K562 (cell line): ENCODE results near the gene CNGB1. TPM values are rescaled to one million over a fixed set of nuclear protein-coding genes. Genes with fewer than 3 reads are reported as not detected.
A peak's percentile ranks its signal among the peaks of the same experiment; 100 is the strongest.

Experiments
- ATF1 ChIP-seq, 2 experiments: fragments of 450-650 bp in 1 of 2; IDR thresholded peaks; 2 replicates each; pipeline ENCODE4 v1.6.1; 2016; ENCODE audit warnings: missing compliant biosample characterization in 1 of 2, missing genetic modification characterization in 1 of 2
- CHD2 ChIP-seq: IDR thresholded peaks from 2 replicates; pipeline ENCODE4 v1.6.1; 2011; ENCODE audit warnings: low read depth, low read length
- EP400 ChIP-seq: fragments of 450-650 bp; IDR thresholded peaks from 2 replicates; pipeline ENCODE4 v1.6.1; 2017; ENCODE audit warnings: antibody characterized with exemption, mild to moderate bottlenecking, moderate library complexity
- HCFC1 ChIP-seq: IDR thresholded peaks from 2 replicates; pipeline ENCODE4 v1.6.1; 2012; ENCODE audit warnings: low read depth, low read length, improper control_type of control experiment
- L3MBTL2 ChIP-seq: fragments of 450-650 bp; IDR thresholded peaks from 2 replicates; pipeline ENCODE4 v1.6.1; 2016; ENCODE audit warnings: mild to moderate bottlenecking, moderate library complexity
- MYC ChIP-seq, 2 experiments: fragments of 250-450 bp in 1 of 2; sonication (Bioruptor Pico) in 1 of 2; IDR thresholded peaks; 2 replicates each; pipeline versions ENCODE4 v1.5.1 to v1.6.1; 2012 to 2021; ENCODE audit warnings: low read depth in 2 of 2, borderline replicate concordance in 1 of 2, improper control_type of control experiment in 1 of 2, low read length in 1 of 2, mild to moderate bottlenecking in 1 of 2, moderate library complexity in 1 of 2
- NBN ChIP-seq: fragments of 450-650 bp; IDR thresholded peaks from 2 replicates; pipeline ENCODE4 v1.6.1; 2016; ENCODE audit warnings: low read depth, mild to moderate bottlenecking
- PCBP1 ChIP-seq: fragments of 200-400 bp; formaldehyde crosslinking; IDR thresholded peaks from 2 replicates; pipeline ENCODE4 v1.6.1; 2018; ENCODE audit warnings: mild to moderate bottlenecking, low read depth, low read length; ENCODE audit not compliant: poor library complexity, severe bottlenecking
- PML ChIP-seq: IDR thresholded peaks from 2 replicates; pipeline ENCODE4 v1.6.1; 2012; ENCODE audit warnings: low read length, inconsistent platforms
- RBM39 ChIP-seq: fragments of 200-400 bp; formaldehyde crosslinking; optimal IDR thresholded peaks from 2 replicates; pipeline ENCODE3; 2018; ENCODE audit warnings: low read depth, low read length
- SP1 ChIP-seq: sonication (generic); formaldehyde crosslinking; IDR thresholded peaks from 2 replicates; pipeline ENCODE4 v1.8.1; 2022; ENCODE audit warnings: mild to moderate bottlenecking, missing genetic modification reagents
- SUPT5H ChIP-seq: fragments of 450-650 bp; IDR thresholded peaks from 2 replicates; pipeline ENCODE4 v1.6.1; 2016
- TFAM ChIP-seq: fragments of 250-450 bp; sonication (Bioruptor Pico); conservative IDR thresholded peaks from 2 replicates; pipeline ENCODE4 v1.5.0; 2021; ENCODE audit warnings: mild to moderate bottlenecking, moderate library complexity
- YY1 ChIP-seq, 3 experiments: IDR thresholded peaks; 2 replicates each; pipeline ENCODE4 v1.6.1; 2011; ENCODE audit warnings: low read length in 2 of 3, mild to moderate bottlenecking in 2 of 3, moderate library complexity in 2 of 3, borderline replicate concordance in 1 of 3, control low read depth in 1 of 3, low read depth in 1 of 3; ENCODE audit not compliant: insufficient read depth in 3 of 3, insufficient replicate concordance in 2 of 3, control insufficient read depth in 1 of 3, insufficient read length in 1 of 3; ENCODE audit errors: extremely low read depth in 1 of 3
- ZBTB7A ChIP-seq: IDR thresholded peaks from 2 replicates; pipeline ENCODE4 v1.6.1; 2011; ENCODE audit warnings: low read depth, mild to moderate bottlenecking, low read length, moderate library complexity, borderline replicate concordance; ENCODE audit not compliant: control insufficient read depth
- ZNF408 ChIP-seq: fragments of 250-450 bp; sonication (Bioruptor Pico); IDR thresholded peaks from 2 replicates; pipeline ENCODE4 v1.4.0; 2020; ENCODE audit warnings: low read depth, mild to moderate bottlenecking, moderate library complexity
- ZNF57 ChIP-seq: fragments of 450-650 bp; formaldehyde crosslinking; IDR thresholded peaks from 2 replicates; pipeline ENCODE4 v1.4.0; 2020; ENCODE audit warnings: mild to moderate bottlenecking, moderate library complexity
- polyA plus RNA-seq, 8 experiments: library from polyadenylated mRNA; depleted of rRNA in 4 of 8; stranded (reverse) in 5 of 8; unstranded in 3 of 8; fragments of >200 nt; fragmentation: Nextera tagmentation in 2 of 8; fragmentation: Illumina TruSeq in 1 of 8; extraction: Ambion mirVana in 2 of 8; extraction: Trizol in 1 of 8; gene quantifications; 2 replicates each; pipeline versions ENCODE4 v1.2.1 to v1.2.3, GENCODE V29; 2011 to 2014; ENCODE audit warnings: inconsistent platforms in 1 of 8, missing spikeins in 1 of 8
- total RNA-seq, 7 experiments: library from RNA; depleted of rRNA in 6 of 7; stranded (reverse); fragments of >200 nt in 6 of 7; fragmentation: Illumina TruSeq in 2 of 7; extraction: Trizol in 2 of 7; gene quantifications; 2 replicates each; pipeline versions ENCODE4 v1.2.1 to v1.2.3, GENCODE V29; 2011 to 2021; ENCODE audit warnings: low replicate concordance in 1 of 7
- TF ChIP-seq, protein P1 (sequence below): sonication (generic); formaldehyde crosslinking; IDR thresholded peaks from 2 replicates; pipeline ENCODE4 v1.8.0; 2022; ENCODE audit warnings: missing genetic modification reagents, mild to moderate bottlenecking, borderline replicate concordance
- TF ChIP-seq, protein P2 (sequence below): fragments of 200-800 bp; sonication (Bioruptor generic); IDR thresholded peaks from 2 replicates; pipeline ENCODE4 v1.6.1; 2017; ENCODE audit warnings: missing genetic modification characterization, missing compliant biosample characterization
- TF ChIP-seq, protein P3 (sequence below), 2 experiments: fragments of 200-800 bp in 1 of 2; sonication (Bioruptor generic) in 1 of 2; sonication (generic) in 1 of 2; formaldehyde crosslinking in 1 of 2; IDR thresholded peaks in 1 of 2; conservative IDR thresholded peaks in 1 of 2; 2 replicates each; pipeline versions ENCODE4 v1.5.0 to v1.6.1; 2016 to 2020; ENCODE audit warnings: missing compliant biosample characterization in 1 of 2, missing genetic modification characterization in 1 of 2, missing genetic modification reagents in 1 of 2

CNGB1 gene
- total and polyA plus RNA-seq, 9 of the 15 experiments (the other 6 are each of a cell fraction or from before 2014, with no cell fraction given), result not detected

DNA sequence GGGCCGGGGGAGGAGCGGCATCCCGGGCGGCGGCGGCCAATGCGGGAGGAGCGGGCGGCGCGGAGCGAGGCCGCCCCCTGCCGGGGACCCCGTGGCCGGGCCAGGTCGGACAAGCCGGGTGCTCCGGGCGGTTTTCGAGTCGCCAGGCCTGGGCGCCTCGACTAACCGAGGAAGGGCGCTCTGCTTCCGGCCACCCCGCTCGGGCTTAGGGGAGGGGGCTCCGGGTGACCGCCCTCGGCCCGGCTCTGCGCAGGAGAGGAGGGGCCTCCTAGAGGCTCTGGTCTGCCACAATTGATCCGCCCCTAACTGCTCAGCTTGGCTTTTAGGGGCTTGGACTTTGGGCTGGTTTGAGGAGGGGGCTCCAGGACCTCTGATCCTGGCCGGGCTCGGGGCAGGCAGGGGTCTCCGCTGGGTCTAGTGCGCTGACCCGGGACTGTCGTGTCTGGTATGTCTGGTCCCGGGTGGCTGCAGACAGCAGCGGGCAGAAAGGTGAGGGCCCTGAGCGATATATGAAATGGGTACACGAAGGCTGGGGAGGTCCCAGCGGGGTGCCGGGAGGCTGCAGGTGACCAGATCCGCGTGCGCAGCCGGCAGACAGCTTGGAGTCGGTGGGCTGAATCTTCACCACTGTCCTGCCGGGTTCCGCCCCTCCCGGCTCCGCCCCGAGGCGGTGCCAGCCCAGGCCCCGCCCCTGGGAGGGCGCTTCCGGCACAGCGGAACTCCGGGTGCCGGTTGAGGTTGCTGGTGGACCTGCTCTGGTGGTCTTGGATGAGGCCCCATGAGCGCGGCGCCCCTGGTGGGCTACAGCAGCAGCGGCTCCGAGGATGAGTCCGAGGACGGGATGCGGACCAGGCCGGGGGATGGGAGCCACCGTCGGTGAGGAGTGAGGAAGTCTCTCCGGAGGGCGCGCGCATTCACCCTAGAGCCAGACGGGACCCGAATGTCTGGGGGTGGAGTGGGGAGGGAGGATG is 30.1 kb upstream of the CNGB1 start, which contains the start of gene USB1 (continued):
- TF ChIP-seq YY1 (IDR thresholded peaks at IDR 0.05; ENCODE audit: borderline replicate concordance in 1 of 3, control insufficient read depth in 1 of 3, extremely low read depth in 1 of 3, insufficient read depth in 3 of 3, insufficient read length in 1 of 3, insufficient replicate concordance in 2 of 3, low read depth in 1 of 3, low read length in 2 of 3) (peak in 2 of 3 experiments; percentile 15 to 42), RBM39 (no peak), PCBP1 (peak; percentile 62), SP1 (peak; percentile 80), SUPT5H (peak; percentile 88), EP400 (no peak), TFAM (CRISPR knock-in tag) (no peak), PML (peak; percentile 48; the same call in 1 of the 2 replicates), ATF1 (CRISPR knock-in tag; IDR thresholded peaks at IDR 0.05) (no peak), ATF1 (tag; IDR thresholded peaks at IDR 0.05) (peak; percentile 36; the same call in 1 of the 2 replicates), MYC (IDR thresholded peaks at IDR 0.05; ENCODE audit: low read depth, low read length) (peak; percentile 53; the same call in 1 of the 2 replicates), MYC (CRISPR knock-in tag; IDR thresholded peaks at IDR 0.05; ENCODE audit: borderline replicate concordance, low read depth) (peak; percentile 81; the same call in 1 of the 2 replicates), ZBTB7A (peak; percentile 94), ZNF57 (CRISPR knock-in tag) (no peak), ZNF408 (CRISPR knock-in tag) (no peak), HCFC1 (peak; percentile 39), NBN (no peak; the same call in 1 of the 2 replicates), L3MBTL2 (peak; percentile 71), CHD2 (no peak)
- TF ChIP-seq, protein P1, sequence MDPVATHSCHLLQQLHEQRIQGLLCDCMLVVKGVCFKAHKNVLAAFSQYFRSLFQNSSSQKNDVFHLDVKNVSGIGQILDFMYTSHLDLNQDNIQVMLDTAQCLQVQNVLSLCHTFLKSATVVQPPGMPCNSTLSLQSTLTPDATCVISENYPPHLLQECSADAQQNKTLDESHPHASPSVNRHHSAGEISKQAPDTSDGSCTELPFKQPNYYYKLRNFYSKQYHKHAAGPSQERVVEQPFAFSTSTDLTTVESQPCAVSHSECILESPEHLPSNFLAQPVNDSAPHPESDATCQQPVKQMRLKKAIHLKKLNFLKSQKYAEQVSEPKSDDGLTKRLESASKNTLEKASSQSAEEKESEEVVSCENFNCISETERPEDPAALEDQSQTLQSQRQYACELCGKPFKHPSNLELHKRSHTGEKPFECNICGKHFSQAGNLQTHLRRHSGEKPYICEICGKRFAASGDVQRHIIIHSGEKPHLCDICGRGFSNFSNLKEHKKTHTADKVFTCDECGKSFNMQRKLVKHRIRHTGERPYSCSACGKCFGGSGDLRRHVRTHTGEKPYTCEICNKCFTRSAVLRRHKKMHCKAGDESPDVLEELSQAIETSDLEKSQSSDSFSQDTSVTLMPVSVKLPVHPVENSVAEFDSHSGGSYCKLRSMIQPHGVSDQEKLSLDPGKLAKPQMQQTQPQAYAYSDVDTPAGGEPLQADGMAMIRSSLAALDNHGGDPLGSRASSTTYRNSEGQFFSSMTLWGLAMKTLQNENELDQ (CRISPR knock-in tag), result no peak
- TF ChIP-seq, protein P2, sequence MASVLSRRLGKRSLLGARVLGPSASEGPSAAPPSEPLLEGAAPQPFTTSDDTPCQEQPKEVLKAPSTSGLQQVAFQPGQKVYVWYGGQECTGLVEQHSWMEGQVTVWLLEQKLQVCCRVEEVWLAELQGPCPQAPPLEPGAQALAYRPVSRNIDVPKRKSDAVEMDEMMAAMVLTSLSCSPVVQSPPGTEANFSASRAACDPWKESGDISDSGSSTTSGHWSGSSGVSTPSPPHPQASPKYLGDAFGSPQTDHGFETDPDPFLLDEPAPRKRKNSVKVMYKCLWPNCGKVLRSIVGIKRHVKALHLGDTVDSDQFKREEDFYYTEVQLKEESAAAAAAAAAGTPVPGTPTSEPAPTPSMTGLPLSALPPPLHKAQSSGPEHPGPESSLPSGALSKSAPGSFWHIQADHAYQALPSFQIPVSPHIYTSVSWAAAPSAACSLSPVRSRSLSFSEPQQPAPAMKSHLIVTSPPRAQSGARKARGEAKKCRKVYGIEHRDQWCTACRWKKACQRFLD (CRISPR knock-in tag), result peak; percentile 88
- TF ChIP-seq, protein P3, sequence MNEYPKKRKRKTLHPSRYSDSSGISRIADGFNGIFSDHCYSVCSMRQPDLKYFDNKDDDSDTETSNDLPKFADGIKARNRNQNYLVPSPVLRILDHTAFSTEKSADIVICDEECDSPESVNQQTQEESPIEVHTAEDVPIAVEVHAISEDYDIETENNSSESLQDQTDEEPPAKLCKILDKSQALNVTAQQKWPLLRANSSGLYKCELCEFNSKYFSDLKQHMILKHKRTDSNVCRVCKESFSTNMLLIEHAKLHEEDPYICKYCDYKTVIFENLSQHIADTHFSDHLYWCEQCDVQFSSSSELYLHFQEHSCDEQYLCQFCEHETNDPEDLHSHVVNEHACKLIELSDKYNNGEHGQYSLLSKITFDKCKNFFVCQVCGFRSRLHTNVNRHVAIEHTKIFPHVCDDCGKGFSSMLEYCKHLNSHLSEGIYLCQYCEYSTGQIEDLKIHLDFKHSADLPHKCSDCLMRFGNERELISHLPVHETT (CRISPR knock-in tag; conservative IDR thresholded peaks at IDR 0.05 in 1 of 2, IDR thresholded peaks at IDR 0.05 in 1 of 2), result peak in 1 of 2 experiments; percentile 78; a peak in 2 of 4 replicates
